B cell (primary cell): ENCODE measurements around the gene SFXN1. TPM values are rescaled to one million over a fixed set of nuclear protein-coding genes. Genes with fewer than 3 reads are reported as not detected.

ENCODE experiments used
- ATAC-seq: fragments of 200-7000 bp; cut with Tn5 transposase; one replicate; pipeline ENCODE4 v1.10.0; 2021; ENCODE audit warnings: low read depth, mild to moderate bottlenecking, moderate number of reproducible peaks, moderate library complexity
- CTCF ChIA-PET: fragments of 350-600 bp; sonication (Branson Sonifier 250); formaldehyde crosslinking; loops from one replicate; lab custom pipeline; 2021; ENCODE audit warnings: antibody characterized with exemption, inconsistent platforms; lab: Charles Lee
- POLR2A ChIA-PET: fragments of 350-600 bp; sonication (Branson Sonifier 250); formaldehyde crosslinking; loops from one replicate; lab custom pipeline; 2021; ENCODE audit warnings: antibody characterized with exemption; lab: Charles Lee
- DNase-seq: peaks from one replicate; pipeline ENCODE4 v3.0.0; 2013
- H2AFZ ChIP-seq: 2 replicates; pipeline ENCODE4 v1.6.1; 2012; ENCODE audit warnings: mild to moderate bottlenecking, low read depth, low read length; ENCODE audit not compliant: insufficient read depth, poor library complexity, severe bottlenecking
- H3K27ac ChIP-seq, 2 donors: 1 replicate in 1 of 2; 2 replicates in 1 of 2; pipeline ENCODE4 v1.5.1; 2012 to 2013; ENCODE audit warnings: low read length in 2 of 2, mild to moderate bottlenecking in 2 of 2, moderate library complexity in 1 of 2
- H3K27me3 ChIP-seq, 4 experiments: fragments of 200-600 bp in 1 of 4; sonication (generic) in 1 of 4; replicated peaks in 1 of 4; 1 replicate in 2 of 4; 2 replicates in 2 of 4; pipeline versions ENCODE4 v1.6.1 to v1.7.0; 2013 to 2016; ENCODE audit warnings: low read length in 3 of 4, mild to moderate bottlenecking in 2 of 4, mixed read lengths in 1 of 4, moderate library complexity in 1 of 4; ENCODE audit not compliant: insufficient read depth in 4 of 4, control insufficient read depth in 3 of 4; ENCODE audit errors: control extremely low read depth in 1 of 4
- H3K36me3 ChIP-seq, 2 experiments: replicated peaks in 1 of 2; 1 replicate in 1 of 2; 2 replicates in 1 of 2; pipeline versions ENCODE4 v1.6.1 to v1.7.1; 2013; ENCODE audit warnings: low read length in 1 of 2; ENCODE audit not compliant: insufficient read depth in 2 of 2, control insufficient read depth in 1 of 2; ENCODE audit errors: control extremely low read depth in 1 of 2, extremely low read depth in 1 of 2
- H3K4me1 ChIP-seq, 2 donors: fragments of 200-600 bp in 1 of 2; sonication (generic) in 1 of 2; 1 replicate in 1 of 2; 2 replicates in 1 of 2; pipeline versions ENCODE4 v1.5.1 to v1.6.1; 2013 to 2017; ENCODE audit warnings: low read length in 2 of 2; ENCODE audit not compliant: control insufficient read depth in 2 of 2, insufficient read depth in 2 of 2
- H3K4me2 ChIP-seq: replicated peaks from 2 replicates; pipeline ENCODE3; 2012; ENCODE audit warnings: mild to moderate bottlenecking, low read depth, low read length; ENCODE audit not compliant: poor library complexity, severe bottlenecking
- H3K4me3 ChIP-seq, 5 experiments: fragments of 200-600 bp in 1 of 5; sonication (generic) in 1 of 5; 1 replicate in 3 of 5; 2 replicates in 2 of 5; pipeline versions ENCODE4 v1.5.1 to v1.7.0; 2011 to 2016; ENCODE audit warnings: low read length in 4 of 5, mild to moderate bottlenecking in 4 of 5, low read depth in 2 of 5, control low read depth in 1 of 5, moderate library complexity in 1 of 5; ENCODE audit not compliant: insufficient read depth in 1 of 5; ENCODE audit errors: control extremely low read depth in 1 of 5, extremely low read depth in 1 of 5
- H3K79me2 ChIP-seq: fragments of 200-600 bp; sonication (generic); one replicate; pipeline ENCODE4 v1.6.0; 2016; ENCODE audit warnings: low read length; ENCODE audit not compliant: control insufficient read depth, insufficient read depth
- H3K9ac ChIP-seq: fragments of 200-600 bp; sonication (generic); 2 replicates; pipeline ENCODE4 v1.6.1; 2017; ENCODE audit warnings: mild to moderate bottlenecking, low read length, moderate library complexity
- H3K9me3 ChIP-seq, 3 donors: one replicate each; pipeline versions ENCODE4 v1.6.1 to v1.7.1; 2013; ENCODE audit warnings: low read length in 2 of 3; ENCODE audit not compliant: control insufficient read depth in 2 of 3, insufficient read depth in 1 of 3; ENCODE audit errors: control extremely low read depth in 1 of 3
- H4K20me1 ChIP-seq: 2 replicates; pipeline ENCODE4 v1.6.0; 2012; ENCODE audit warnings: mild to moderate bottlenecking, low read length; ENCODE audit not compliant: insufficient read depth, control insufficient read depth, poor library complexity, severe bottlenecking
- H3K27ac Mint-ChIP-seq: one replicate; pipeline ENCODE4 v1.8.0; 2021; ENCODE audit warnings: mixed read lengths
- H3K27me3 Mint-ChIP-seq: one replicate; pipeline ENCODE4 v1.8.0; 2021; ENCODE audit warnings: mixed read lengths
- H3K4me1 Mint-ChIP-seq: one replicate; pipeline ENCODE4 v1.8.0; 2021; ENCODE audit warnings: mixed read lengths
- H3K4me3 Mint-ChIP-seq: one replicate; pipeline ENCODE4 v1.8.0; 2021; ENCODE audit warnings: mixed read lengths
- H3K9me3 Mint-ChIP-seq: one replicate; pipeline ENCODE4 v1.8.0; 2022; ENCODE audit warnings: mixed read lengths; ENCODE audit not compliant: insufficient read depth
- EZH2 ChIP-seq: IDR thresholded peaks from 2 replicates; pipeline ENCODE4 v1.6.1; 2012; ENCODE audit warnings: borderline replicate concordance, low read depth, mild to moderate bottlenecking, moderate library complexity, low read length; ENCODE audit not compliant: insufficient read depth, poor library complexity, severe bottlenecking
- WGBS: methylation state at CpG from one replicate; pipeline ENCODE4 v1.1.5; 2013; ENCODE audit warnings: missing lambda C conversion rate; ENCODE audit not compliant: insufficient coverage; 5-methylcytosine and 5-hydroxymethylcytosine counted together
- intact Hi-C: fragments of 100-400 bp; cut with micrococcal nuclease; formaldehyde crosslinking; loops from one replicate; pipeline ENCODE4 v1.10.0; 2022
- polyA plus RNA-seq: library from polyadenylated mRNA; depleted of rRNA; stranded (reverse); fragments of >200 nt; gene quantifications from 2 replicates; pipeline ENCODE4 v1.2.3, GENCODE V29; 2012
- total RNA-seq, 2 donors: library from RNA; stranded (reverse); fragments of 120-200 nt in 1 of 2; gene quantifications; 1 replicate in 1 of 2; 2 replicates in 1 of 2; pipeline versions ENCODE4 v1.2.3 to v1.2.4, GENCODE V29; 2013 to 2022
- TF ChIP-seq, protein P1 (sequence below): fragments of 200-600 bp; IDR thresholded peaks from one replicate; pipeline ENCODE4 v1.8.0; 2022; ENCODE audit warnings: antibody characterized with exemption, mild to moderate bottlenecking

SFXN1 gene
- total and polyA plus RNA-seq, 2 donors (not counting 1 experiment from before 2014, with no cell fraction given): 16.4 to 30.5 TPM

GRCh38 chr5:175513726-175514125 is 35.4 kb downstream of the SFXN1 start:
- Histone ChIP-seq H3K36me3 (peaks cover 8 to 81% of the 10 kb centered on the region in 2 experiments), H3K79me2 (no peaks in the 10 kb centered on the region), H4K20me1 (no peaks in the 10 kb centered on the region), H2AFZ (no peak overlapping the region), H3K9ac (no peak overlapping the region), H3K27me3 (no peaks in the 10 kb centered on the region), H3K4me2 (no peak overlapping the region), H3K4me3 (no peak overlapping the region), H3K27ac (no peak overlapping the region), H3K4me1 (no peaks in the 10 kb centered on the region), H3K9me3 (peaks cover 1 to 7% (median 3%) of the 10 kb centered on the region in 3 donors)
- H3K9me3 Mint-ChIP-seq: peaks cover 8% of the 10 kb centered on the region
- DNase-seq (no peak), ATAC-seq (no peak)
- no peaks in the 10 kb centered on the region for H3K4me1 Mint-ChIP-seq
- H3K4me3 Mint-ChIP-seq: no peak overlapping the region
- intact Hi-C loops: no loop called here
- H3K27ac Mint-ChIP-seq: no peak overlapping the region
- H3K27me3 Mint-ChIP-seq: no peaks in the 10 kb centered on the region
- TF ChIP-seq EZH2: no peak
- TF ChIP-seq, protein P1, sequence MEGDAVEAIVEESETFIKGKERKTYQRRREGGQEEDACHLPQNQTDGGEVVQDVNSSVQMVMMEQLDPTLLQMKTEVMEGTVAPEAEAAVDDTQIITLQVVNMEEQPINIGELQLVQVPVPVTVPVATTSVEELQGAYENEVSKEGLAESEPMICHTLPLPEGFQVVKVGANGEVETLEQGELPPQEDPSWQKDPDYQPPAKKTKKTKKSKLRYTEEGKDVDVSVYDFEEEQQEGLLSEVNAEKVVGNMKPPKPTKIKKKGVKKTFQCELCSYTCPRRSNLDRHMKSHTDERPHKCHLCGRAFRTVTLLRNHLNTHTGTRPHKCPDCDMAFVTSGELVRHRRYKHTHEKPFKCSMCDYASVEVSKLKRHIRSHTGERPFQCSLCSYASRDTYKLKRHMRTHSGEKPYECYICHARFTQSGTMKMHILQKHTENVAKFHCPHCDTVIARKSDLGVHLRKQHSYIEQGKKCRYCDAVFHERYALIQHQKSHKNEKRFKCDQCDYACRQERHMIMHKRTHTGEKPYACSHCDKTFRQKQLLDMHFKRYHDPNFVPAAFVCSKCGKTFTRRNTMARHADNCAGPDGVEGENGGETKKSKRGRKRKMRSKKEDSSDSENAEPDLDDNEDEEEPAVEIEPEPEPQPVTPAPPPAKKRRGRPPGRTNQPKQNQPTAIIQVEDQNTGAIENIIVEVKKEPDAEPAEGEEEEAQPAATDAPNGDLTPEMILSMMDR: no peak
- POLR2A ChIA-PET: no interaction called here
- 91% methylated on average over 7 of the region's 7 CpGs for WGBS
- CTCF ChIA-PET: no interaction called here

- Mint-ChIP-seq H3K9me3 (peaks cover 8% of the 10 kb centered on the region), H3K27me3 (no peaks in the 10 kb centered on the region), H3K4me3 (no peak overlapping the region), H3K27ac (no peak overlapping the region), H3K4me1 (no peaks in the 10 kb centered on the region)
- Histone ChIP-seq H3K4me1 (no peaks in the 10 kb centered on the region), H3K4me2 (no peak overlapping the region), H4K20me1 (no peaks in the 10 kb centered on the region), H3K27ac (no peak overlapping the region), H3K27me3 (no peaks in the 10 kb centered on the region), H3K4me3 (no peak overlapping the region), H3K36me3 (peaks cover 4 to 67% of the 10 kb centered on the region in 2 experiments), H3K9me3 (peaks cover 3 to 7% (median 4%) of the 10 kb centered on the region in 3 donors), H3K79me2 (no peaks in the 10 kb centered on the region), H3K9ac (no peak overlapping the region), H2AFZ (no peak overlapping the region)
- CTCF ChIA-PET: no interaction called here
- TF ChIP-seq, protein P1: no peak
- TF ChIP-seq EZH2: no peak
- intact Hi-C loops: no loop called here
- 91% methylated on average over 5 of the region's 10 CpGs for WGBS
- no peak for ATAC-seq
- POLR2A ChIA-PET: no interaction called here
- no peak for DNase-seq
Observed at GRCh38 chr5:175516933-175517823, 38.8 kb downstream of the SFXN1 start.
